ENCODE results near the gene ASXL2. TPM values are rescaled to one million over a fixed set of nuclear protein-coding genes. Genes with fewer than 3 reads are reported as not detected.
"Not testable (repeated sequence)": the region's sequence is repeated elsewhere in the genome, so short reads cannot be mapped to it uniquely, and the experiment has no call there.

ASXL2 gene
- total RNA-seq, 4 donors from 2014 or later, result 22.9 to 27.6 (median 23.5) TPM

GRCh38 chr2:25833566-25833965, 44.7 kb downstream of the ASXL2 start:
- no peak overlapping the region for H3K4me3 ChIP-seq
- no peak for DNase-seq (ENCODE audit: low spot score in 2 of 2)
- no peaks in the 10 kb centered on the region for H3K9me3 ChIP-seq
- TF ChIP-seq CTCF (IDR thresholded peaks at IDR 0.05) (no peak), EP300 (IDR thresholded peaks at IDR 0.05) (no peak), POLR2A (IDR thresholded peaks at IDR 0.05) (no peak), POLR2AphosphoS5 (IDR thresholded peaks at IDR 0.05) (no peak)
- peaks cover 4% of the 10 kb centered on the region for H3K36me3 ChIP-seq
- no peak overlapping the region for H3K27ac ChIP-seq
- peaks cover 5% of the 10 kb centered on the region for H3K4me1 ChIP-seq
- WGBS, result 100% methylated on average over 2 of the region's 2 CpGs
- H3K27me3 ChIP-seq, result no peaks in the 10 kb centered on the region

GRCh38 chr2:25832897-25833296, 45.4 kb downstream of the ASXL2 start:
- DNase-seq (ENCODE audit: low spot score in 2 of 2), result no peak
- Histone ChIP-seq H3K27me3 (no peaks in the 10 kb centered on the region), H3K36me3 (peaks cover 4% of the 10 kb centered on the region), H3K4me3 (no peak overlapping the region), H3K9me3 (no peaks in the 10 kb centered on the region), H3K27ac (no peak overlapping the region), H3K4me1 (peaks cover 5% of the 10 kb centered on the region)
- WGBS, result 91% methylated on average over 5 of the region's 5 CpGs
- TF ChIP-seq CTCF (IDR thresholded peaks at IDR 0.05), result no peak

GRCh38 chr2:25831746-25832449, 46.4 kb downstream of the ASXL2 start:
- 71% methylated on average over 3 of the region's 3 CpGs for WGBS
- H3K4me1 ChIP-seq, result peaks cover 5% of the 10 kb centered on the region

GRCh38 chr2:25829828-25830227, 48.5 kb downstream of the ASXL2 start:
- no peak overlapping the region for H3K27ac ChIP-seq
- peaks cover 4% of the 10 kb centered on the region for H3K36me3 ChIP-seq

More at GRCh38 chr2:25831746-25832449, 46.4 kb downstream of the ASXL2 start:
- H3K27me3 ChIP-seq, result no peaks in the 10 kb centered on the region
- TF ChIP-seq EP300 (IDR thresholded peaks at IDR 0.05), result no peak
- no peak for TF ChIP-seq POLR2AphosphoS5 (IDR thresholded peaks at IDR 0.05)
- no peak for TF ChIP-seq CTCF (IDR thresholded peaks at IDR 0.05)
- TF ChIP-seq POLR2A (IDR thresholded peaks at IDR 0.05), result no peak
- H3K36me3 ChIP-seq, result peaks cover 4% of the 10 kb centered on the region
- no peak overlapping the region for H3K4me3 ChIP-seq
- H3K9me3 ChIP-seq, result no peaks in the 10 kb centered on the region
- no peak overlapping the region for H3K27ac ChIP-seq
- DNase-seq (ENCODE audit: low spot score in 2 of 2), result no peak

GRCh38 chr2:25829377-25829704, 48.9 kb downstream of the ASXL2 start:
- H3K4me1 ChIP-seq, result peaks cover 5% of the 10 kb centered on the region
- no peaks in the 10 kb centered on the region for H3K9me3 ChIP-seq
- 91% methylated on average over 1 of the region's 1 CpG for WGBS
- no peak overlapping the region for H3K4me3 ChIP-seq
- no peaks in the 10 kb centered on the region for H3K27me3 ChIP-seq
- no peak overlapping the region for H3K27ac ChIP-seq
- H3K36me3 ChIP-seq, result peaks cover 4% of the 10 kb centered on the region
- TF ChIP-seq CTCF (IDR thresholded peaks at IDR 0.05) (no peak), EP300 (IDR thresholded peaks at IDR 0.05) (no peak), POLR2AphosphoS5 (IDR thresholded peaks at IDR 0.05) (no peak), POLR2A (IDR thresholded peaks at IDR 0.05) (no peak)
- DNase-seq (ENCODE audit: low spot score in 2 of 2), result no peak

More at GRCh38 chr2:25829828-25830227, 48.5 kb downstream of the ASXL2 start:
- no peaks in the 10 kb centered on the region for H3K27me3 ChIP-seq
- TF ChIP-seq EP300 (IDR thresholded peaks at IDR 0.05) (no peak), POLR2AphosphoS5 (IDR thresholded peaks at IDR 0.05) (no peak), CTCF (IDR thresholded peaks at IDR 0.05) (no peak), POLR2A (IDR thresholded peaks at IDR 0.05) (no peak)
- 87% methylated on average over 2 of the region's 2 CpGs for WGBS
- no peaks in the 10 kb centered on the region for H3K9me3 ChIP-seq
- no peak overlapping the region for H3K4me3 ChIP-seq
- peaks cover 5% of the 10 kb centered on the region for H3K4me1 ChIP-seq
- no peak for DNase-seq (ENCODE audit: low spot score in 2 of 2)

- not testable (repeated sequence) for H3K36me3 ChIP-seq; H3K9me3 ChIP-seq; H3K27ac ChIP-seq; H3K4me3 ChIP-seq; H3K4me1 ChIP-seq; H3K27me3 ChIP-seq; DNase-seq (ENCODE audit: low spot score in 2 of 2)
- 92% methylated on average over 7 of the region's 7 CpGs for WGBS
These were observed 49.5 kb downstream of the ASXL2 start for GRCh38 chr2:25828532-25829376.

Data from suprapubic skin (tissue), 4 donors.